Suprapubic skin (tissue), 4 donors: ENCODE measurements around the gene NOP10. TPM values are rescaled to one million over a fixed set of nuclear protein-coding genes. Genes with fewer than 3 reads are reported as not detected.

ENCODE experiments used
- DNase-seq, 2 donors: peaks; one replicate each; pipeline ENCODE4 v3.0.0-alpha.2; 2019; ENCODE audit warnings: low spot score in 2 of 2
- H3K27ac ChIP-seq: fragments of 200-600 bp; sonication (generic); one replicate; pipeline ENCODE4 v1.5.1; 2019
- H3K27me3 ChIP-seq: fragments of 200-600 bp; sonication (generic); one replicate; pipeline ENCODE4 v1.5.1; 2019
- H3K36me3 ChIP-seq: fragments of 200-600 bp; sonication (generic); one replicate; pipeline ENCODE4 v1.5.1; 2019
- H3K4me1 ChIP-seq: fragments of 200-600 bp; sonication (generic); one replicate; pipeline ENCODE4 v1.5.1; 2019
- H3K4me3 ChIP-seq: fragments of 200-600 bp; sonication (generic); one replicate; pipeline ENCODE4 v1.5.1; 2019; ENCODE audit warnings: mild to moderate bottlenecking
- H3K9me3 ChIP-seq: fragments of 200-600 bp; sonication (generic); one replicate; pipeline ENCODE4 v1.5.1; 2019
- CTCF ChIP-seq, 2 donors: fragments of 200-600 bp in 1 of 2; fragments of 450-650 bp in 1 of 2; sonication (generic) in 1 of 2; IDR thresholded peaks; one replicate each; pipeline ENCODE4 v1.5.1; 2016 to 2019; ENCODE audit warnings: antibody characterized with exemption in 2 of 2, mild to moderate bottlenecking in 1 of 2, moderate library complexity in 1 of 2
- EP300 ChIP-seq: sonication (generic); formaldehyde crosslinking; IDR thresholded peaks from one replicate; pipeline ENCODE4 v1.6.1; 2017; ENCODE audit warnings: antibody characterized with exemption
- POLR2A ChIP-seq, 2 donors: fragments of 450-650 bp; IDR thresholded peaks; one replicate each; pipeline ENCODE4 v1.6.1; 2017; ENCODE audit warnings: antibody characterized with exemption in 2 of 2, mild to moderate bottlenecking in 2 of 2, moderate library complexity in 2 of 2
- POLR2AphosphoS5 ChIP-seq, 3 donors: sonication (generic); formaldehyde crosslinking; IDR thresholded peaks; one replicate each; pipeline ENCODE4 v1.6.1; 2017; ENCODE audit warnings: antibody characterized with exemption in 3 of 3
- WGBS: methylation state at CpG from one replicate; pipeline ENCODE4 v1.1.5; 2018; 5-methylcytosine and 5-hydroxymethylcytosine counted together
- total RNA-seq, 4 donors: library from RNA; depleted of rRNA; stranded (reverse); fragments of >200 nt; gene quantifications; one replicate each; pipeline ENCODE4 v1.1.0, GENCODE V29; 2016

The NOP10 gene
- total RNA-seq, 4 donors from 2014 or later: 88.9 to 196 (median 133) TPM

GRCh38 chr15:34325368-34325767 lies 17.6 kb downstream of the NOP10 start:
- H3K9me3 ChIP-seq: no peaks in the 10 kb centered on the region
- TF ChIP-seq EP300: no peak
- no peak for TF ChIP-seq CTCF (IDR thresholded peaks at IDR 0.05)
- no peak for TF ChIP-seq POLR2AphosphoS5 (IDR thresholded peaks at IDR 0.05)
- no peak overlapping the region for H3K27ac ChIP-seq
- no peaks in the 10 kb centered on the region for H3K4me1 ChIP-seq
- H3K27me3 ChIP-seq: no peaks in the 10 kb centered on the region
- H3K4me3 ChIP-seq: no peak overlapping the region
- no peak for DNase-seq
- no peaks in the 10 kb centered on the region for H3K36me3 ChIP-seq

- no peak overlapping the region for H3K27ac ChIP-seq
Measured at GRCh38 chr15:34324933-34325332, 18.0 kb downstream of the NOP10 start.

GRCh38 chr15:34323217-34323616 lies 19.7 kb downstream of the NOP10 start:
- H3K27ac ChIP-seq: no peak overlapping the region
- H3K27me3 ChIP-seq: no peaks in the 10 kb centered on the region
- no peaks in the 10 kb centered on the region for H3K9me3 ChIP-seq
- no peaks in the 10 kb centered on the region for H3K36me3 ChIP-seq
- no peak for TF ChIP-seq POLR2A (IDR thresholded peaks at IDR 0.05)
- no peak for TF ChIP-seq POLR2AphosphoS5 (IDR thresholded peaks at IDR 0.05)
- TF ChIP-seq EP300: no peak
- no peak for TF ChIP-seq CTCF (IDR thresholded peaks at IDR 0.05)
- no peak for DNase-seq
- WGBS: 93% methylated on average over 10 of the region's 10 CpGs
- H3K4me3 ChIP-seq: no peak overlapping the region
- H3K4me1 ChIP-seq: peaks cover 6% of the 10 kb centered on the region

More at GRCh38 chr15:34324933-34325332, 18.0 kb downstream of the NOP10 start:
- Histone ChIP-seq H3K27me3 (no peaks in the 10 kb centered on the region), H3K4me3 (no peak overlapping the region), H3K9me3 (no peaks in the 10 kb centered on the region), H3K36me3 (no peaks in the 10 kb centered on the region), H3K4me1 (no peaks in the 10 kb centered on the region)
- DNase-seq: no peak
- 97% methylated on average over 1 of the region's 1 CpG for WGBS
- TF ChIP-seq POLR2A (IDR thresholded peaks at IDR 0.05) (no peak), EP300 (no peak), CTCF (IDR thresholded peaks at IDR 0.05) (no peak), POLR2AphosphoS5 (IDR thresholded peaks at IDR 0.05) (no peak)

GRCh38 chr15:34318277-34319079 lies 24.5 kb downstream of the NOP10 start:
- 1% methylated on average over 10 of the region's 10 CpGs for WGBS
- H3K4me3 ChIP-seq: peak overlapping the region; percentile 46
- peak in 1 of 2 donors; percentile 75 for DNase-seq
- H3K4me1 ChIP-seq: peaks cover 28% of the 10 kb centered on the region
- TF ChIP-seq CTCF (IDR thresholded peaks at IDR 0.05): no peak
- TF ChIP-seq POLR2A (IDR thresholded peaks at IDR 0.05): peak in 1 of 2 donors; percentile 33
- H3K27ac ChIP-seq: peak overlapping the region; percentile 43
- H3K36me3 ChIP-seq: no peaks in the 10 kb centered on the region
- no peaks in the 10 kb centered on the region for H3K9me3 ChIP-seq
- H3K27me3 ChIP-seq: no peaks in the 10 kb centered on the region

- H3K4me1 ChIP-seq: peaks cover 28% of the 10 kb centered on the region
- H3K4me3 ChIP-seq: no peak overlapping the region
- no peaks in the 10 kb centered on the region for H3K9me3 ChIP-seq
- H3K27ac ChIP-seq: no peak overlapping the region
- H3K36me3 ChIP-seq: no peaks in the 10 kb centered on the region
- TF ChIP-seq CTCF (IDR thresholded peaks at IDR 0.05): no peak
- TF ChIP-seq POLR2A (IDR thresholded peaks at IDR 0.05): no peak
- no peak for TF ChIP-seq EP300
- TF ChIP-seq POLR2AphosphoS5 (IDR thresholded peaks at IDR 0.05): no peak
- no peak for DNase-seq
- H3K27me3 ChIP-seq: no peaks in the 10 kb centered on the region
- WGBS: 80% methylated on average over 3 of the region's 3 CpGs
Measured at GRCh38 chr15:34314491-34315490, 28.1 kb downstream of the NOP10 start.
